Hepatocyte (in vitro differentiated cells): ENCODE data around the gene G3BP1.

Experiments used
- EZH2 ChIP-seq: fragments of 200-600 bp; sonication (generic); IDR thresholded peaks from 2 replicates; pipeline ENCODE4 v1.6.1; 2016; ENCODE audit warnings: antibody characterized with exemption, mild to moderate bottlenecking, borderline replicate concordance
- TF ChIP-seq, protein P1 (sequence below): fragments of 200-600 bp; sonication (generic); IDR thresholded peaks from 2 replicates; pipeline ENCODE4 v1.5.1; 2016; ENCODE audit warnings: antibody characterized with exemption, mild to moderate bottlenecking; ENCODE audit not compliant: poor library complexity

DNA sequence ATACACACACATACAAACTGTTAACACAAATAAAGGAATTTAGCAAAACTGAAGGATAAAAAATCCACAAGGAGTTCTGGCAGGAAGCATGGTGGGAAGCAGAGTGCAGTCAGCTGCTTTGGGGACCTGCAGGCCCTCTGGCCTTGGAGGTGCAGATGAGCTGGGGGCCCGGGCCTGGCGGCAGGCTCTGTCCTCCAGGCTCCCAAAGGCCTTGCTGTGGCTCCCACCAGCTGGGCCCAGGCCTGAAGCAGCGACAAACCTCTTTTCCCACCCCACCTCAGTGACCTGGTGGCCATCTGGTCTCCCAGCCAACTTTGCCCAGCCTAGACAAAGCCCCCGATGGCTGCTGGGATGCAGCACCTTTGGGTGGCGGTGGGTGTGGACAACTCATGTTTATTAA, 85.1 kb downstream of the G3BP1 start:
- TF ChIP-seq, protein P1, sequence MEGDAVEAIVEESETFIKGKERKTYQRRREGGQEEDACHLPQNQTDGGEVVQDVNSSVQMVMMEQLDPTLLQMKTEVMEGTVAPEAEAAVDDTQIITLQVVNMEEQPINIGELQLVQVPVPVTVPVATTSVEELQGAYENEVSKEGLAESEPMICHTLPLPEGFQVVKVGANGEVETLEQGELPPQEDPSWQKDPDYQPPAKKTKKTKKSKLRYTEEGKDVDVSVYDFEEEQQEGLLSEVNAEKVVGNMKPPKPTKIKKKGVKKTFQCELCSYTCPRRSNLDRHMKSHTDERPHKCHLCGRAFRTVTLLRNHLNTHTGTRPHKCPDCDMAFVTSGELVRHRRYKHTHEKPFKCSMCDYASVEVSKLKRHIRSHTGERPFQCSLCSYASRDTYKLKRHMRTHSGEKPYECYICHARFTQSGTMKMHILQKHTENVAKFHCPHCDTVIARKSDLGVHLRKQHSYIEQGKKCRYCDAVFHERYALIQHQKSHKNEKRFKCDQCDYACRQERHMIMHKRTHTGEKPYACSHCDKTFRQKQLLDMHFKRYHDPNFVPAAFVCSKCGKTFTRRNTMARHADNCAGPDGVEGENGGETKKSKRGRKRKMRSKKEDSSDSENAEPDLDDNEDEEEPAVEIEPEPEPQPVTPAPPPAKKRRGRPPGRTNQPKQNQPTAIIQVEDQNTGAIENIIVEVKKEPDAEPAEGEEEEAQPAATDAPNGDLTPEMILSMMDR, result no peak
- TF ChIP-seq EZH2, result no peak
